OCI-LY7 (cell line): ENCODE measurements around the gene GIPC3. TPM values are rescaled to one million over a fixed set of nuclear protein-coding genes. Genes with fewer than 3 reads are reported as not detected.

ENCODE experiments used
- Bru-seq: library from RNA; stranded (reverse); fragments of 400-500 nt; gene quantifications from one replicate; lab custom pipeline; 2021; lab: Mats Ljungman, UMichigan
- BruChase-seq, 2 experiments: library from RNA; stranded (reverse); fragments of 400-500 nt; gene quantifications; one replicate each; lab custom pipeline; 2021; lab: Mats Ljungman, UMichigan
- BruUV-seq: library from RNA; stranded (reverse); fragments of 400-500 nt; replicated peaks from 2 replicates; lab custom pipeline; 2021; lab: Mats Ljungman, UMichigan
- CTCF ChIA-PET: fragments of 300-600 bp; sonication (Branson Sonifier 250); formaldehyde crosslinking; loops from one replicate; lab custom pipeline; 2022; ENCODE audit warnings: antibody characterized with exemption; ENCODE audit not compliant: unreplicated experiment; lab: Charles Lee
- POLR2A ChIA-PET: fragments of 300-600 bp; sonication (Branson Sonifier 250); formaldehyde crosslinking; loops from one replicate; lab custom pipeline; 2022; ENCODE audit warnings: antibody characterized with exemption; lab: Charles Lee
- DNase-seq: peaks from one replicate; pipeline ENCODE4 v3.0.0-alpha.2; 2015; ENCODE audit warnings: low spot score
- H2AFZ ChIP-seq: fragments of 200-600 bp; sonication (generic), shearing (Covaris generic); 2 replicates; pipeline ENCODE4 v1.6.1; 2014; ENCODE audit warnings: mild to moderate bottlenecking, antibody characterized with exemption, low read length, moderate library complexity
- H3K27ac ChIP-seq: fragments of 200-600 bp; sonication (generic); 2 replicates; pipeline ENCODE4 v1.5.1; 2014; ENCODE audit warnings: mixed run types, low read depth, mild to moderate bottlenecking, moderate library complexity, low read length, inconsistent platforms; ENCODE audit not compliant: poor library complexity, severe bottlenecking
- H3K36me3 ChIP-seq: fragments of 200-600 bp; sonication (generic); 2 replicates; pipeline ENCODE4 v1.6.1; 2014; ENCODE audit warnings: mild to moderate bottlenecking, antibody characterized with exemption, low read length, moderate library complexity, mixed read lengths; ENCODE audit not compliant: insufficient read depth
- H3K4me1 ChIP-seq: fragments of 200-600 bp; sonication (generic); 2 replicates; pipeline ENCODE4 v1.5.1; 2014; ENCODE audit warnings: mild to moderate bottlenecking, low read length; ENCODE audit not compliant: insufficient read depth, poor library complexity, severe bottlenecking
- H3K4me2 ChIP-seq: fragments of 200-600 bp; sonication (generic); 2 replicates; pipeline ENCODE4 v1.6.1; 2014; ENCODE audit warnings: mild to moderate bottlenecking, low read length
- H3K4me3 ChIP-seq: fragments of 200-600 bp; sonication (generic); 2 replicates; pipeline ENCODE4 v1.5.1; 2014; ENCODE audit warnings: mild to moderate bottlenecking, low read depth, low read length; ENCODE audit not compliant: poor library complexity, severe bottlenecking
- H3K79me2 ChIP-seq: fragments of 200-600 bp; sonication (generic); 2 replicates; pipeline ENCODE4 v1.6.1; 2016; ENCODE audit warnings: low read depth, mild to moderate bottlenecking, low read length, moderate library complexity, mixed read lengths; ENCODE audit not compliant: insufficient read depth
- H3K9me2 ChIP-seq: fragments of 200-600 bp; sonication (generic); 2 replicates; pipeline ENCODE4 v1.6.1; 2016; ENCODE audit warnings: mild to moderate bottlenecking, low read length, mixed read lengths; ENCODE audit not compliant: insufficient read depth
- H3K9me3 ChIP-seq: fragments of 200-600 bp; sonication (generic); 2 replicates; pipeline ENCODE4 v1.6.1; 2014; ENCODE audit warnings: mild to moderate bottlenecking, mixed run types, low read length, mixed read lengths
- H4K20me1 ChIP-seq: fragments of 200-600 bp; sonication (generic); 2 replicates; pipeline ENCODE4 v1.6.1; 2014; ENCODE audit warnings: mild to moderate bottlenecking, antibody characterized with exemption, low read length, moderate library complexity, mixed read lengths; ENCODE audit not compliant: insufficient read depth
- EZH2phosphoT487 ChIP-seq: fragments of 200-600 bp; sonication (generic); IDR thresholded peaks from 2 replicates; pipeline ENCODE4 v1.6.1; 2018; ENCODE audit warnings: low read depth, borderline replicate concordance, mild to moderate bottlenecking, mixed run types, antibody characterized with exemption, low read length, moderate library complexity, mixed read lengths
- intact Hi-C: fragments of 100-400 bp; cut with micrococcal nuclease; formaldehyde crosslinking; loops from one replicate; pipeline ENCODE4 v1.10.0; 2022; ENCODE audit not compliant: unreplicated experiment
- long read RNA-seq: library from polyadenylated mRNA; stranded (forward); transcript quantifications from one replicate; pipeline ENCODE4 v2.0.0, GENCODE V29; 2022
- total RNA-seq, 2 experiments: library from RNA; depleted of rRNA in 1 of 2; stranded (reverse); fragments of >200 nt in 1 of 2; shearing (Covaris generic) in 1 of 2; gene quantifications; 2 replicates each; pipeline ENCODE4 v1.2.3, GENCODE V29; 2014 to 2022
- TF ChIP-seq, protein P1 (sequence below): fragments of 200-600 bp; sonication (generic); conservative IDR thresholded peaks from 2 replicates; pipeline ENCODE4 v1.5.1; 2014; ENCODE audit warnings: mild to moderate bottlenecking, antibody characterized with exemption, low read length, moderate library complexity, mixed read lengths

GIPC3 gene, protein sequence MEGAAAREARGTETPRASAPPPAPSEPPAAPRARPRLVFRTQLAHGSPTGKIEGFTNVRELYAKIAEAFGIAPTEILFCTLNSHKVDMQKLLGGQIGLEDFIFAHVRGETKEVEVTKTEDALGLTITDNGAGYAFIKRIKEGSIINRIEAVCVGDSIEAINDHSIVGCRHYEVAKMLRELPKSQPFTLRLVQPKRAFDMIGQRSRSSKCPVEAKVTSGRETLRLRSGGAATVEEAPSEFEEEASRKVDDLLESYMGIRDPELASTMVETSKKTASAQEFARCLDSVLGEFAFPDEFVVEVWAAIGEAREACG
- total RNA-seq (2014; rRNA removed; shearing (Covaris generic)) = not detected in 2 replicates
- total RNA-seq (2022) = not detected in 2 replicates
- Bru-seq, nascent RNA = not detected
- BruChase-seq, experiment 1, labeled RNA remaining after a 6-hour chase = not detected
- BruChase-seq, experiment 2, labeled RNA remaining after a 2-hour chase = not detected
- long read RNA-seq = 0 reads

GRCh38 chr19:3585301-3586126, at the start of gene GIPC3:
TSS of gene GIPC3 (plus strand) at chr19:3585478. CDS start at chr19:3585598, 120 bp downstream.
- Histone ChIP-seq H3K79me2 (no peaks in the 10 kb centered on the region), H3K9me3 (no peaks in the 10 kb centered on the region), H3K27ac (no peak within 1 kb of the TSS), H3K9me2 (no peaks in the 10 kb centered on the region), H3K36me3 (no peaks in the 10 kb centered on the region), H2AFZ (no peak within 1 kb of the TSS), H3K4me3 (no peak within 1 kb of the TSS), H4K20me1 (no peaks in the 10 kb centered on the region), H3K4me2 (no peak within 1 kb of the TSS), H3K4me1 (no peaks in the 10 kb centered on the region)
- ChIA-PET POLR2A (no interaction called here), CTCF (no interaction called here)
- TF ChIP-seq, protein P1, sequence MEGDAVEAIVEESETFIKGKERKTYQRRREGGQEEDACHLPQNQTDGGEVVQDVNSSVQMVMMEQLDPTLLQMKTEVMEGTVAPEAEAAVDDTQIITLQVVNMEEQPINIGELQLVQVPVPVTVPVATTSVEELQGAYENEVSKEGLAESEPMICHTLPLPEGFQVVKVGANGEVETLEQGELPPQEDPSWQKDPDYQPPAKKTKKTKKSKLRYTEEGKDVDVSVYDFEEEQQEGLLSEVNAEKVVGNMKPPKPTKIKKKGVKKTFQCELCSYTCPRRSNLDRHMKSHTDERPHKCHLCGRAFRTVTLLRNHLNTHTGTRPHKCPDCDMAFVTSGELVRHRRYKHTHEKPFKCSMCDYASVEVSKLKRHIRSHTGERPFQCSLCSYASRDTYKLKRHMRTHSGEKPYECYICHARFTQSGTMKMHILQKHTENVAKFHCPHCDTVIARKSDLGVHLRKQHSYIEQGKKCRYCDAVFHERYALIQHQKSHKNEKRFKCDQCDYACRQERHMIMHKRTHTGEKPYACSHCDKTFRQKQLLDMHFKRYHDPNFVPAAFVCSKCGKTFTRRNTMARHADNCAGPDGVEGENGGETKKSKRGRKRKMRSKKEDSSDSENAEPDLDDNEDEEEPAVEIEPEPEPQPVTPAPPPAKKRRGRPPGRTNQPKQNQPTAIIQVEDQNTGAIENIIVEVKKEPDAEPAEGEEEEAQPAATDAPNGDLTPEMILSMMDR = no peak
- no peak for TF ChIP-seq EZH2phosphoT487
- intact Hi-C loops = no loop called here
- DNase-seq = no peak
- no TSS peak for BruUV-seq

DNA sequence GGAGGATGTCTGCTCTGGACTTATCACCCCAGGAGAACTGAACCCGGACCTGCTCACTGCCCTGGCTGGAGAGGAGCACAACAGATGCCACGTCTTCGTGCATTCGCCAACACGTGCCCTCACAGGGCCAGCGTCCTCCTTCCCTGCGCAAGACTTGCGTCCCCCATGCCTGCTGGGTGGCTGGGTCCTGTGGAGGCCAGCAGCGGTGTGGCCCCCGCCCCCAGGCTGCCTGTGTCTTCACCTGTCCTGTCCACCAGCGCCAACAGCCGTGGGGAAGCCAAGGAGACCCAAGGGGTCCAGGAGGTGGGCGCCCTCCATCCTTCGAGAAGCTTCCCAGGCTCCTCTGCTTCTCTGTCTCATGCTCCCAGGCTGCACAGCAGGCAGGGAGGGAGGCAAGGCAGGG, 49.7 kb upstream of the GIPC3 start:
- no peaks in the 10 kb centered on the region for H3K4me1 ChIP-seq
- H3K9me2 ChIP-seq = no peaks in the 10 kb centered on the region
- no TSS peak for BruUV-seq
- no peaks in the 10 kb centered on the region for H3K79me2 ChIP-seq
- H4K20me1 ChIP-seq = no peaks in the 10 kb centered on the region
- H3K9me3 ChIP-seq = no peaks in the 10 kb centered on the region
- no peak for TF ChIP-seq EZH2phosphoT487
- TF ChIP-seq, protein P1 = no peak
- H3K4me2 ChIP-seq = no peak overlapping the region
- POLR2A ChIA-PET = no interaction called here
- CTCF ChIA-PET = no interaction called here
- no peak overlapping the region for H3K27ac ChIP-seq
- intact Hi-C loops = no loop called here
- no peak for DNase-seq
- H3K36me3 ChIP-seq = peaks cover 80% of the 10 kb centered on the region
- H2AFZ ChIP-seq = no peak overlapping the region
- no peak overlapping the region for H3K4me3 ChIP-seq
